HEK293T (cell line): Measurements from ENCODE around the gene RMI1.

ENCODE experiments used
- CTCF ChIA-PET: fragments of 350-600 bp; formaldehyde crosslinking; extraction: SDS; loops from one replicate; lab custom pipeline; 2021; ENCODE audit warnings: antibody characterized with exemption, inconsistent platforms; lab: Yijun Ruan, JAX
- POLR2A ChIA-PET: fragments of 350-600 bp; formaldehyde crosslinking; extraction: SDS; loops from one replicate; lab custom pipeline; 2020; ENCODE audit warnings: antibody characterized with exemption, inconsistent platforms; lab: Yijun Ruan, JAX
- DNase-seq: peaks from one replicate; pipeline ENCODE4 v3.0.0; 2012; ENCODE audit warnings: mixed read lengths; ENCODE audit errors: extremely low spot score
- ARNT ChIP-seq: fragments of 450-650 bp; IDR thresholded peaks from 2 replicates; pipeline ENCODE4 v1.6.1; 2017; ENCODE audit warnings: mild to moderate bottlenecking
- BHLHE40 ChIP-seq: fragments of 450-650 bp; IDR thresholded peaks from 2 replicates; pipeline ENCODE4 v1.6.1; 2016; ENCODE audit warnings: mild to moderate bottlenecking, moderate library complexity, borderline replicate concordance
- CTBP1 ChIP-seq: fragments of 450-650 bp; IDR thresholded peaks from 2 replicates; pipeline ENCODE4 v1.6.1; 2016; ENCODE audit warnings: borderline replicate concordance
- ELF4 ChIP-seq: fragments of 450-650 bp; IDR thresholded peaks from 2 replicates; pipeline ENCODE4 v1.6.1; 2017; ENCODE audit warnings: antibody characterized with exemption
- FOXA1 ChIP-seq: fragments of 450-650 bp; IDR thresholded peaks from 2 replicates; pipeline ENCODE4 v1.6.1; 2016; ENCODE audit warnings: mild to moderate bottlenecking
- FOXK2 ChIP-seq: fragments of 450-650 bp; IDR thresholded peaks from 2 replicates; pipeline ENCODE4 v1.6.1; 2016; ENCODE audit warnings: mild to moderate bottlenecking
- FOXM1 ChIP-seq: fragments of 450-650 bp; IDR thresholded peaks from 2 replicates; pipeline ENCODE4 v1.6.1; 2017; ENCODE audit warnings: mild to moderate bottlenecking, borderline replicate concordance
- HDGF ChIP-seq: fragments of 450-650 bp; IDR thresholded peaks from 2 replicates; pipeline ENCODE4 v1.6.1; 2017; ENCODE audit warnings: antibody characterized with exemption, borderline replicate concordance
- L3MBTL2 ChIP-seq: fragments of 450-650 bp; conservative IDR thresholded peaks from 2 replicates; pipeline ENCODE4 v1.6.1; 2016; ENCODE audit warnings: mild to moderate bottlenecking
- LEF1 ChIP-seq: fragments of 450-650 bp; IDR thresholded peaks from 2 replicates; pipeline ENCODE4 v1.6.1; 2017; ENCODE audit warnings: mild to moderate bottlenecking, borderline replicate concordance
- NFRKB ChIP-seq: fragments of 450-650 bp; IDR thresholded peaks from 2 replicates; pipeline ENCODE4 v1.6.1; 2016; ENCODE audit warnings: mild to moderate bottlenecking, moderate library complexity
- PKNOX1 ChIP-seq: fragments of 450-650 bp; IDR thresholded peaks from 2 replicates; pipeline ENCODE4 v1.6.1; 2016
- SP1 ChIP-seq: fragments of 450-650 bp; IDR thresholded peaks from 2 replicates; pipeline ENCODE4 v1.6.1; 2017
- SUZ12 ChIP-seq: fragments of 450-650 bp; IDR thresholded peaks from 2 replicates; pipeline ENCODE4 v1.6.1; 2016; ENCODE audit warnings: mild to moderate bottlenecking
- TARDBP ChIP-seq: fragments of 450-650 bp; IDR thresholded peaks from 2 replicates; pipeline ENCODE4 v1.6.1; 2016
- ZNF384 ChIP-seq: fragments of 450-650 bp; IDR thresholded peaks from 2 replicates; pipeline ENCODE4 v1.6.1; 2016

RMI1 gene

GRCh38 chr9:83986195-83986594 is 5.6 kb downstream of the RMI1 start:
- no peak for TF ChIP-seq LEF1
- TF ChIP-seq FOXM1: no peak
- no peak for TF ChIP-seq ARNT
- TF ChIP-seq BHLHE40: no peak
- no peak for TF ChIP-seq FOXA1
- no peak for TF ChIP-seq FOXK2
- no peak for TF ChIP-seq SP1
- no peak for TF ChIP-seq ZNF384
- no peak for TF ChIP-seq L3MBTL2
- no peak for TF ChIP-seq HDGF
- TF ChIP-seq TARDBP: no peak
- TF ChIP-seq SUZ12: no peak
- TF ChIP-seq PKNOX1: no peak
- no peak for TF ChIP-seq NFRKB
- no peak for TF ChIP-seq CTBP1
- no peak for TF ChIP-seq ELF4
- DNase-seq: no peak
- CTCF ChIA-PET: no interaction called here
- POLR2A ChIA-PET: no interaction called here

DNA sequence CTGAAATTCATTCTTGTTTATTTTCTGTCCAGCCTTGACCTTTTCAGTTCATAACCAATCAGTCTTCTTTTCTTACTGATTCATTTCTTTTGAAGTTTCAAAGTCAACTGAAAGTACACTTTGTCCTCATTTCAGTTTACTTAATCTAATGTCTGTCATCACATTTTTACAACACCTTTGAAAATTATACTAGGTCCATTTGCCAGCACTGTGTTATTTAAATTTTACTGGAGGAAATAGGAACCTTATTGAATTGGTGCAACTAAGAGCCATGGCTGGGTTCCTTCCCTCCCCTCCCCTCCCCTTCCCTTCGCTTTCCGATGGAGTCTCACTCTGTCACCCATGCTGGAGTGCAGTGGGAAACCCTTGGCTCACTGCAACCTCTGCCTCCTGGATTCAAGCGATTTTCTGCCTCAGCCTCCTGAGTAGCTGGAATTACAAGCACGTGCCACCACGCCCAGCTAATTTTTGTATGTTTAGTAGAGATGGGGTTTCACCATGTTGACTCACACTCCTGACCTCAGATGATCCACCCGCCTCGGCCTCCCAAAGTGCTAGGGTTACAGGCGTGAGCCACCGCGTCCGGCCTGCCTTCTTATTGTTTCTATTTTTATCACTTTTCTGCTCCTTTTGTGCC is 6.3 kb downstream of the RMI1 start:
- DNase-seq: no peak
- TF ChIP-seq CTBP1 (peak; percentile 71), BHLHE40 (peak; percentile 52), FOXK2 (no peak)
- ChIA-PET POLR2A (no interaction called here), CTCF (no interaction called here)

GRCh38 chr9:83987402-83987791 is 6.8 kb downstream of the RMI1 start:
- TF ChIP-seq CTBP1 (no peak), FOXA1 (no peak), LEF1 (no peak), SUZ12 (no peak), FOXM1 (no peak), L3MBTL2 (no peak), BHLHE40 (no peak), NFRKB (no peak), HDGF (no peak), PKNOX1 (no peak), ARNT (no peak), SP1 (no peak), ELF4 (no peak), FOXK2 (no peak), ZNF384 (no peak), TARDBP (no peak)
- POLR2A ChIA-PET: no interaction called here
- CTCF ChIA-PET: no interaction called here
- no peak for DNase-seq

DNA sequence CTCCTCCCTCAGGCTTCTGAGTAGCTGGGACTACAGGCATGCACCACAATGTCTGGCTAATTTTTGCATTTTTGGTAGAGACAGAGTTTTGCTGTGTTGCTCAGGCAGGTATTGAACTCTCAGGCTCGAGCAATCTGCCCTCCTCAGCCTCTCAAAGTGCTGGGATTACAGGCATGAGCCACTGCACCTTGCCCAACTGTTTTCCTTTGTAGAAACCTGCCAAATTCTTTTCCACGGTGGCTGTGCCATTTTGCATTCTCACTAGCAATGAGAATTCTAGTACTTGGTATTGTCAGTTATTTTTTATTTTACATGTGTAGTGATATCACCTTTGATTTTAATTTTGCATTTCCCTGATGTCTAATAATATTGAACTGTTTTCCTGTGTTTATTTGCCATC is 7.8 kb downstream of the RMI1 start:
- POLR2A ChIA-PET: no interaction called here
- DNase-seq: no peak

DNA sequence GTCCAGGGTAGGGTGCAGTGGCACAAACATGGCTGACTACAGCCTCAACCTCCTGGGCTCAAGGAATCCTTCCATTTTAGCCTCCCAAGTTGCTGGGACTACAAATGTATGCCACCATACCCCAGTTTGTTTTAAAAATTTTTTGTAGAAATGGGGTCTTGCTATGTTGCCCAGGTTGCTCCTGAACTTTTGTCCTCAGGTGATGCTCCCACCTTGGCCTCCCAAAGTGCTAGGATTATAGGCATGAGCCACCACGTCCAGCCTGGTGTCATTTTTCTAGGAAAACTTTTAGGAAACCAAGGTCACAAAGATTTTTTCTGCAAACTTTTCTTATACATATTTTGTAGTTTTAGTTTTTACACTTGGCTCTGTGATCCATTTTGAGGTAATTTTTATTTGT is 10.8 kb downstream of the RMI1 start:
- ChIA-PET CTCF (no interaction called here), POLR2A (no interaction called here)
- DNase-seq: no peak
- no peak for TF ChIP-seq SP1
- no peak for TF ChIP-seq FOXA1
- TF ChIP-seq ELF4: no peak
- TF ChIP-seq PKNOX1: no peak
- TF ChIP-seq FOXK2: no peak
- no peak for TF ChIP-seq LEF1
- TF ChIP-seq ARNT: no peak
- TF ChIP-seq HDGF: no peak
- TF ChIP-seq CTBP1: no peak
- TF ChIP-seq SUZ12: no peak
- TF ChIP-seq BHLHE40: no peak
- TF ChIP-seq L3MBTL2: no peak
- TF ChIP-seq ZNF384: no peak
- TF ChIP-seq NFRKB: no peak
- TF ChIP-seq FOXM1: no peak
- no peak for TF ChIP-seq TARDBP

More for the DNA sequence above, 7.8 kb downstream of the RMI1 start:
- TF ChIP-seq HDGF (no peak), PKNOX1 (no peak), TARDBP (no peak), FOXK2 (no peak), CTBP1 (no peak), ARNT (no peak), LEF1 (no peak), NFRKB (no peak), FOXM1 (no peak), BHLHE40 (no peak), SP1 (no peak), SUZ12 (no peak), FOXA1 (no peak), ZNF384 (no peak), ELF4 (no peak), L3MBTL2 (no peak)
- CTCF ChIA-PET: no interaction called here
